ENCODE results near the gene SLC8A3. TPM values are rescaled to one million over a fixed set of nuclear protein-coding genes. Genes with fewer than 3 reads are reported as not detected.

Gene SLC8A3
- total RNA-seq, 6 experiments from 2014 or later, result not detected

DNA sequence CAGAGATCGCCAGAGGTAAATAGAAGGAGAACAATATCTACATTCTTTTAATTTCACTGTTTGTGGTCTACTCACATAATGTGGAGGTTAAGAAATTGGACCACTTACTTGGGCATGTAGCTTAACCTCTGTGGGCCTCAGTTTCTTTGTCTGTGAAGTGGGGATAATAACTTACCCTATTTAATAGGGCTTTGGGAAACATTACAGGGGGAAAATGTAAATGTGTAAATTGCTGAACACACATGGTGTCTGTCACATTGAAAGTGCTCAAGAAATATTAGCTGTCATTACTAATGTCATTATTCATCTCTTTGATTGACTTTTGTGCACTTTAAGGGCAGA, 140.5 kb downstream of the SLC8A3 start:
- H3K36me3 Mint-ChIP-seq (ENCODE audit: low read depth), result no peaks in the 10 kb centered on the region
- DNase-seq, result no peak
- 0 out of 2 replicates have a peak, but pooled peaks cover 9% of the 10 kb centered on the region for H3K4me1 Mint-ChIP-seq (ENCODE audit: low read depth)
- no peak overlapping the region for H3K27ac Mint-ChIP-seq
- H3K4me3 Mint-ChIP-seq, result no peak overlapping the region
- TF ChIP-seq, protein P1, sequence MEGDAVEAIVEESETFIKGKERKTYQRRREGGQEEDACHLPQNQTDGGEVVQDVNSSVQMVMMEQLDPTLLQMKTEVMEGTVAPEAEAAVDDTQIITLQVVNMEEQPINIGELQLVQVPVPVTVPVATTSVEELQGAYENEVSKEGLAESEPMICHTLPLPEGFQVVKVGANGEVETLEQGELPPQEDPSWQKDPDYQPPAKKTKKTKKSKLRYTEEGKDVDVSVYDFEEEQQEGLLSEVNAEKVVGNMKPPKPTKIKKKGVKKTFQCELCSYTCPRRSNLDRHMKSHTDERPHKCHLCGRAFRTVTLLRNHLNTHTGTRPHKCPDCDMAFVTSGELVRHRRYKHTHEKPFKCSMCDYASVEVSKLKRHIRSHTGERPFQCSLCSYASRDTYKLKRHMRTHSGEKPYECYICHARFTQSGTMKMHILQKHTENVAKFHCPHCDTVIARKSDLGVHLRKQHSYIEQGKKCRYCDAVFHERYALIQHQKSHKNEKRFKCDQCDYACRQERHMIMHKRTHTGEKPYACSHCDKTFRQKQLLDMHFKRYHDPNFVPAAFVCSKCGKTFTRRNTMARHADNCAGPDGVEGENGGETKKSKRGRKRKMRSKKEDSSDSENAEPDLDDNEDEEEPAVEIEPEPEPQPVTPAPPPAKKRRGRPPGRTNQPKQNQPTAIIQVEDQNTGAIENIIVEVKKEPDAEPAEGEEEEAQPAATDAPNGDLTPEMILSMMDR (IDR thresholded peaks at IDR 0.05), result no peak
- H3K9me3 Mint-ChIP-seq, result no peaks in the 10 kb centered on the region; the same call in 1 of the 2 replicates
- peaks cover 2% of the 10 kb centered on the region for H3K27me3 Mint-ChIP-seq (ENCODE audit: insufficient read depth)

DNA sequence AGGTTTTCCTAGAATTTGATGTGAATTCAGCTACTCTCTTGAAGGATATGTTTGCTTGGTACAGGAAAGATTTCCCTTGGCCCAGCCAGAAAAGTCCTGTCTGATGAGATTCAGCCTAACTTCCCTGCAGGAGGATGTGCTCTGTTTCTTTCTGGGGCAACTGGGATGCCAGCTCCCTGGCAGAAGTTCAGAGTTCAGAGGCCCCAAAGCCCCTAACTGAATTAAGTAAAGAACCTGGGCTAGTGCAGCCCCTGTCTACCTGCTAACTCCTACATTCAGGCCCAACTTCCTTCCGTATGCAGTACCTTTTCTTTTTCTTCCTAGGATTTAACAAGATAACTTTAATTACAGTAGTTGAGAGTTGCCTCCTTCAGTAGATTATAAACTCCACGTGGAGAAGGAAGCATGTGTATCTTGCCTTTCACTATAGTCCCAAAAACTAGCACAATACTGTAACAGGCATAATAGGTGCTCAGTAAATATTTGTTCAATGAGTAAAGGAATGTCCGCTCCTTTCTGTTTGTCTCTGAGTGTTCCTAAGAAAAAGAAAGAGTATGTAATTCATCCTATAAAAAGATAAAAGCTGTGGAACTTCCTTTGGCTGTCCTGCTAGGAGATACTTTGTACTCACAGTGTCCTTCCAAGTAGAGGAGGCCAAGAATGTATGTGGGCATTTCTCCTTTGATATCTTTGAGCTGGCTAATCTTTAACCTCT, 141.0 kb downstream of the SLC8A3 start:
- Mint-ChIP-seq H3K4me1 (ENCODE audit: low read depth) (0 out of 2 replicates have a peak, but pooled peaks cover 9% of the 10 kb centered on the region), H3K9me3 (no peaks in the 10 kb centered on the region; the same call in 1 of the 2 replicates), H3K36me3 (ENCODE audit: low read depth) (no peaks in the 10 kb centered on the region), H3K27ac (no peak overlapping the region), H3K4me3 (no peak overlapping the region), H3K27me3 (ENCODE audit: insufficient read depth) (peaks cover 3% of the 10 kb centered on the region)
- DNase-seq, result no peak
- TF ChIP-seq, protein P1 (IDR thresholded peaks at IDR 0.05), result no peak

DNA sequence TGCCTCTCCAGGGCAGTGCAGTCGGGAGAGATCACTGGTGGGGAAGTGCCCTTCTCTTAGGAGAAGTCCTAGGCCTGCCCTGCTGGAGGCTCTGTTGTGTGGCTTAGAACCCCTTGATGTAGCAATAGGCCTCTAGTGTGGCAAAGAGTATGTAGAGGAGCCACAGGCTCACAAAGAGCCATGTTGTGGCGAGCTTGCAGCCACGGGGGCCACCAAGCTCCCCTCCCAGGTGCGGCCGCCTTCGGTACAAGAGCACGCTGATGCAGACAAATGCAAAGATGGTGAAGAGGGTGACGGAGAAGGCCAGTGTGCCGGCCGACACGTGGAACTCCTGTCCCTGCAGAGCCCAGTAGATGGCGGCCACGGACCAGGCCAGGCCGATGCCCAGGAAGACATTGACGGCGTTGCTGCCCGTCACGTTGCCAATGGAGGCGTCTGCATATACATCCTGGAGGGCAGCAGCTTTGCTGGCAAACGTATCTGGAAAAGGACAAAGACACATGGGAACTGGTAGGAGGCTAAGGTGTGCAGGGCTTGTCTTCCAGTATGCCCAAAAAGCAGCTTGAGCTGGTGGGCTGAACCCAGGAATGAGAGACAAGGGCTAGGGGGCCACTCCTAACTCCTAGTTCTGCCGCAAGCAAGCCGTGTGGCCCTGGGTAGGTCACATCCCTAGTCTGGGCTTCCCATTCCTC, 142.8 kb downstream of the SLC8A3 start:
- TF ChIP-seq, protein P1 (IDR thresholded peaks at IDR 0.05), result peak; percentile 78
- DNase-seq, result peak; percentile 61
- Mint-ChIP-seq H3K27me3 (ENCODE audit: insufficient read depth) (peaks cover 3% of the 10 kb centered on the region), H3K27ac (no peak overlapping the region), H3K9me3 (no peaks in the 10 kb centered on the region; the same call in 1 of the 2 replicates), H3K36me3 (ENCODE audit: low read depth) (no peaks in the 10 kb centered on the region), H3K4me3 (no peak overlapping the region), H3K4me1 (ENCODE audit: low read depth) (0 out of 2 replicates have a peak, but pooled peaks cover 9% of the 10 kb centered on the region)

DNA sequence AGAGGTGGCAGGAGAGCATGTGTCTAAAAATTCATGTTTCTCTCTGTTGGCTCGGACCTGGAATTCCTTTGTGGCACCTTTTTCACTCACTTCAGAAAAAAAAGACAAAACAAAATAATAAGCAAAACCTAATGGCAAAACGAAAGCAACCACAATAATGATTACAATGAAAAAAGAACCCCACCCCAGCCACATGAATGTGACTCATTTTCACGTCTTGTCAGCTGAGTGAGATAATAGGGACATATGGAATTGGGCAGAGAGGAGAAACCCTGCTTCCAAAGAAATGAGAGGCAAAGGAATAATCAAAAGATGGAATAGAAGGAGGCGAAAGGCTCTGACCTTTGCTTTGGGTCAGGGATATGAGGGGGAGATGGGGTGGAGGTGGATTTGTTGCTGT, 143.4 kb downstream of the SLC8A3 start:
- H3K27ac Mint-ChIP-seq, result no peak overlapping the region
- no peaks in the 10 kb centered on the region for H3K36me3 Mint-ChIP-seq (ENCODE audit: low read depth)
- 0 out of 2 replicates have a peak, but pooled peaks cover 9% of the 10 kb centered on the region for H3K4me1 Mint-ChIP-seq (ENCODE audit: low read depth)
- H3K9me3 Mint-ChIP-seq, result no peaks in the 10 kb centered on the region; the same call in 1 of the 2 replicates
- H3K27me3 Mint-ChIP-seq (ENCODE audit: insufficient read depth), result peaks cover 3% of the 10 kb centered on the region
- TF ChIP-seq, protein P1 (IDR thresholded peaks at IDR 0.05), result no peak
- no peak overlapping the region for H3K4me3 Mint-ChIP-seq
- DNase-seq, result no peak

DNA sequence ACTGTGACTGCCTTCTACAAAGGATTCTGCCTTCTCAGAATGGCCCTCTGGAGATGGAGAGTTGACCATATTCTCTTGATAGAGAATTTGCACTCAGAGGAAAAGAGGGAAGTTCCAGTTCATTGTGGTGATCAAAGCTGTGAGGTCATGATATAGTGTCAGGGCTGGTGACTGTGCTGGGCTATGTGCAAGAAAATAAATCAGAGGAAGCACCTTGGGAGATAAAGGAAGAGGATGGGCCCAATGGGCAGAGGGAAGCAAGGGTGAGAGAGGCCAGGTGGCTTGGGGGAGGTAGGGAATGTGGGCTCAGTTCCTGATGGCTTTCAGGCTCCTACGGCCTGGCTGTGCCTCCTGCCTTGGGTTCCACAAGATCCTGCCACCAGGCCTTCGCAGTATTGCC, 145.8 kb downstream of the SLC8A3 start:
- no peak for DNase-seq
- H3K36me3 Mint-ChIP-seq (ENCODE audit: low read depth), result no peaks in the 10 kb centered on the region
- H3K27me3 Mint-ChIP-seq (ENCODE audit: insufficient read depth), result peaks cover 6% of the 10 kb centered on the region
- no peak overlapping the region for H3K4me3 Mint-ChIP-seq
- TF ChIP-seq, protein P1 (IDR thresholded peaks at IDR 0.05), result no peak
- H3K9me3 Mint-ChIP-seq, result no peaks in the 10 kb centered on the region; the same call in 1 of the 2 replicates
- H3K4me1 Mint-ChIP-seq (ENCODE audit: low read depth), result 0 out of 2 replicates have a peak, but pooled peaks cover 9% of the 10 kb centered on the region
- no peak overlapping the region for H3K27ac Mint-ChIP-seq
